WTC11 (cell line): ENCODE measurements around the gene PATE4. TPM values are rescaled to one million over a fixed set of nuclear protein-coding genes. Genes with fewer than 3 reads are reported as not detected.

ENCODE experiments used
- PRRX2 ChIP-seq: fragments of 250-450 bp; sonication (Bioruptor Pico); IDR thresholded peaks from 2 replicates; pipeline ENCODE4 v1.8.0; 2021; ENCODE audit warnings: mild to moderate bottlenecking
- total RNA-seq: library from RNA; stranded (reverse); gene quantifications from 3 replicates; pipeline ENCODE4 v1.2.3, GENCODE V29; 2021

The PATE4 gene
- total RNA-seq, 1 experiment from 2014 or later: not detected

GRCh38 chr11:125887373-125888324, 54.5 kb downstream of the PATE4 start, which contains the start of gene HYLS1 (continued):
- no peak for TF ChIP-seq PRRX2

Other genes starting within 250 kb of the PATE4 start
- gene STT3A, start 240.5 kb upstream of the PATE4 start, total RNA-seq: 139 to 146 TPM (median 144 TPM) in 3 replicates
- 99.9 to 111 TPM (median 101 TPM) in 3 replicates for gene CHEK1, start 208.2 kb upstream of the PATE4 start, total RNA-seq
- not detected in 3 replicates for gene ACRV1, start 152.5 kb upstream of the PATE4 start, total RNA-seq
- not detected in 3 replicates for gene PATE1, start 87.0 kb upstream of the PATE4 start, total RNA-seq
- gene PATE2, start 54.5 kb upstream of the PATE4 start, total RNA-seq: not detected in 3 replicates
- not detected in 3 replicates for gene PATE3, start 45.2 kb upstream of the PATE4 start, total RNA-seq
- 8.0 to 8.1 TPM (median 8.1 TPM) in 3 replicates for gene HYLS1, start 54.4 kb downstream of the PATE4 start, total RNA-seq
- 16.3 to 18.8 TPM (median 18.6 TPM) in 3 replicates for gene PUS3, start 69.9 kb downstream of the PATE4 start, total RNA-seq
- gene DDX25, start 71.2 kb downstream of the PATE4 start, total RNA-seq: 17.5 to 20.5 TPM (median 20.4 TPM) in 3 replicates
- not detected in 3 replicates for gene VSIG10L2, start 112.7 kb downstream of the PATE4 start, total RNA-seq
- gene CDON, start 229.6 kb downstream of the PATE4 start, total RNA-seq: 33.0 to 34.1 TPM (median 33.3 TPM) in 3 replicates